Neural progenitor cell (in vitro differentiated cells): ENCODE data around the gene FAM219A. TPM values are rescaled to one million over a fixed set of nuclear protein-coding genes. Genes with fewer than 3 reads are reported as not detected.

Experiments used
- DNase-seq: peaks from one replicate; pipeline ENCODE4 v3.0.0-alpha.2; 2016; ENCODE audit warnings: low spot score
- H2AFZ ChIP-seq: fragments of 200-600 bp; sonication (generic); replicated peaks from 2 replicates; pipeline ENCODE4 v1.6.1; 2016; ENCODE audit warnings: antibody characterized with exemption
- H3F3A ChIP-seq: fragments of 200-600 bp; sonication (generic); 2 replicates; pipeline ENCODE4 v1.6.1; 2016; ENCODE audit warnings: antibody characterized with exemption, low read depth
- H3K27ac ChIP-seq: fragments of 200-600 bp; sonication (generic); 2 replicates; pipeline ENCODE4 v1.5.1; 2016; ENCODE audit warnings: mild to moderate bottlenecking
- H3K27me3 ChIP-seq: fragments of 200-600 bp; sonication (generic); 2 replicates; pipeline ENCODE4 v1.6.1; 2016; ENCODE audit warnings: mild to moderate bottlenecking, moderate library complexity
- H3K36me3 ChIP-seq: fragments of 200-600 bp; sonication (generic); 2 replicates; pipeline ENCODE4 v1.5.1; 2016
- H3K4me1 ChIP-seq: fragments of 200-600 bp; sonication (generic); 2 replicates; pipeline ENCODE4 v1.6.1; 2016; ENCODE audit warnings: mixed run types
- H3K4me2 ChIP-seq: fragments of 200-600 bp; sonication (generic); 2 replicates; pipeline ENCODE4 v1.6.1; 2016
- H3K4me3 ChIP-seq: fragments of 200-600 bp; sonication (generic); 2 replicates; pipeline ENCODE4 v1.5.1; 2016
- H3K79me2 ChIP-seq: fragments of 200-600 bp; sonication (generic); 2 replicates; pipeline ENCODE4 v1.6.1; 2016; ENCODE audit warnings: low read depth
- H3K9ac ChIP-seq: fragments of 200-600 bp; sonication (generic); 2 replicates; pipeline ENCODE4 v1.6.1; 2016
- H3K9me3 ChIP-seq: fragments of 200-600 bp; sonication (generic); 2 replicates; pipeline ENCODE4 v1.5.1; 2016; ENCODE audit warnings: low read depth
- H4K20me1 ChIP-seq: fragments of 200-600 bp; sonication (generic); 2 replicates; pipeline ENCODE4 v1.6.1; 2016; ENCODE audit warnings: low read depth
- H3K27ac Mint-ChIP-seq: 3 replicates; pipeline ENCODE4 v1.8.0; 2021; ENCODE audit warnings: mixed read lengths
- H3K27me3 Mint-ChIP-seq: 2 replicates; pipeline ENCODE4 v1.8.0; 2022; ENCODE audit warnings: low read depth, mild to moderate bottlenecking, inconsistent platforms, moderate library complexity, mixed read lengths; ENCODE audit not compliant: insufficient read depth
- H3K36me3 Mint-ChIP-seq: 3 replicates; pipeline ENCODE4 v1.8.0; 2021; ENCODE audit warnings: mixed read lengths
- H3K4me1 Mint-ChIP-seq: 3 replicates; pipeline ENCODE4 v1.8.0; 2021; ENCODE audit warnings: mixed read lengths
- H3K4me3 Mint-ChIP-seq: 3 replicates; pipeline ENCODE4 v1.8.0; 2021; ENCODE audit warnings: mild to moderate bottlenecking, moderate library complexity, mixed read lengths
- H3K9me3 Mint-ChIP-seq: 3 replicates; pipeline ENCODE4 v1.8.0; 2020; ENCODE audit warnings: mixed read lengths
- CTCF ChIP-seq: fragments of 200-600 bp; sonication (generic); IDR thresholded peaks from 2 replicates; pipeline ENCODE4 v1.5.1; 2017; ENCODE audit warnings: antibody characterized with exemption, mild to moderate bottlenecking
- EZH2 ChIP-seq: fragments of 200-600 bp; sonication (generic); IDR thresholded peaks from 2 replicates; pipeline ENCODE4 v1.6.1; 2017; ENCODE audit warnings: antibody characterized with exemption, mild to moderate bottlenecking, moderate library complexity
- EZH2phosphoT487 ChIP-seq: fragments of 200-600 bp; sonication (generic); IDR thresholded peaks from 2 replicates; pipeline ENCODE4 v1.6.1; 2017; ENCODE audit warnings: antibody characterized with exemption
- total RNA-seq: library from RNA; depleted of rRNA; stranded (reverse); fragments of >200 nt; gene quantifications from 2 replicates; pipeline ENCODE4 v1.2.3, GENCODE V29; 2015; ENCODE audit warnings: low replicate concordance

Gene FAM219A
- total RNA-seq, 1 donor from 2014 or later: 4.2 TPM

DNA sequence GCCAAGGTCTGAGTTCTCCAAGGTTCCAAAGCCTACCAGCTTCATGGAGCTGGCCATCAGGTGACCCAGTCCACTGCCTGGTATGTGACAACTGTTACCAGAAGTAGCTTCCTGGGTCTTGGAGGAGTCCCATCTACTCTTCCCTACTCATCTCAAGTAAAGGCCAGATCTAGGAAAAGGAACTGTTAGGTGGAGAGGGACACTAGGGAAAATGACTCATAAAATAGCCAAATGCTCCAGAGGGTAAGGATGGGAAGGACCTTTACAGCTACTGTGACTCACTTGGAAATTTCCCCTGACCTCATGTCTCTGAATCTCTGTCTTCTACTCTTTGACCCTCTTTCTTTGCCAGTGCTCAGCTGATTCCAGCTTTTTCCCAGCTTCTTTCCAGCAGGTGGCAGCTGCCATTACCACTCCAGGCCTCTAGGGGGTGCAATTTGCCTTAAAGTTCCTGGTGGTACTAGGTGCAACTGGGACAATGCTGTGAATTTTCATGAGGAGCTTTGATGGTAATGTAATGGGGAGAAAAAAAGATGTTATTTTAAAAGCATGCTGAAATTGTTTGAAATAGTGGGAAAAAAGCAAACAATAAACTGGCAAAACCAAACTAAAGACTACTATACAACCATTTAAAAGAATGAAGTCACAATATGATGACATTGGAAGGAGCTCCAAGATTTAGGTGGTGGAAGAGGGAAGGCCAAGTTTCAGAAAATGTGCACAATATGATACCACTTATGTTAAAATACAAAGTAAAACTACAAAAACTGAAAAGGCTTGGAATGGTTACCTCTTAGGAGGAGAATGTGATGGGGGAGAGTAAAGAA lies 54.6 kb downstream of the FAM219A start:
- Mint-ChIP-seq H3K27me3 (no peaks in the 10 kb centered on the region), H3K36me3 (peaks cover 5% of the 10 kb centered on the region), H3K27ac (no peak overlapping the region), H3K4me1 (no peaks in the 10 kb centered on the region), H3K9me3 (no peaks in the 10 kb centered on the region), H3K4me3 (no peak overlapping the region)
- Histone ChIP-seq H3K4me3 (no peak overlapping the region), H3K9ac (no peak overlapping the region), H3F3A (no peaks in the 10 kb centered on the region), H3K9me3 (no peaks in the 10 kb centered on the region), H2AFZ (no peak overlapping the region), H3K79me2 (no peaks in the 10 kb centered on the region), H3K27ac (no peak overlapping the region), H3K36me3 (no peaks in the 10 kb centered on the region), H3K4me1 (no peaks in the 10 kb centered on the region), H4K20me1 (peaks cover 3% of the 10 kb centered on the region), H3K4me2 (no peak overlapping the region), H3K27me3 (no peaks in the 10 kb centered on the region)
- DNase-seq: peak; percentile 81
- TF ChIP-seq CTCF: peak; percentile 100
- no peak for TF ChIP-seq EZH2phosphoT487

GRCh38 chr9:34400686-34401602 lies 57.4 kb downstream of the FAM219A start:
- Histone ChIP-seq H3K9me3 (no peaks in the 10 kb centered on the region), H2AFZ (no peak overlapping the region), H3K79me2 (no peaks in the 10 kb centered on the region), H3K36me3 (no peaks in the 10 kb centered on the region), H3K27me3 (no peaks in the 10 kb centered on the region), H3K27ac (no peak overlapping the region), H3K4me1 (no peaks in the 10 kb centered on the region), H3K4me2 (no peak overlapping the region), H4K20me1 (peaks cover 3% of the 10 kb centered on the region), H3K9ac (no peak overlapping the region), H3K4me3 (no peak overlapping the region), H3F3A (no peaks in the 10 kb centered on the region)
- no peaks in the 10 kb centered on the region for H3K9me3 Mint-ChIP-seq
- H3K36me3 Mint-ChIP-seq: peaks cover 5% of the 10 kb centered on the region
- H3K27ac Mint-ChIP-seq: no peak overlapping the region
- H3K4me1 Mint-ChIP-seq: no peaks in the 10 kb centered on the region
- no peak overlapping the region for H3K4me3 Mint-ChIP-seq
- no peak for TF ChIP-seq CTCF
- TF ChIP-seq EZH2: no peak
- TF ChIP-seq EZH2phosphoT487: no peak
- no peaks in the 10 kb centered on the region for H3K27me3 Mint-ChIP-seq
- no peak for DNase-seq

- Histone ChIP-seq H2AFZ (no peak overlapping the region), H4K20me1 (peaks cover 3% of the 10 kb centered on the region), H3K9ac (no peak overlapping the region)
Observed at GRCh38 chr9:34400275-34400674, 58.1 kb downstream of the FAM219A start.

More at GRCh38 chr9:34400275-34400674, 58.1 kb downstream of the FAM219A start:
- Mint-ChIP-seq H3K9me3 (no peaks in the 10 kb centered on the region), H3K36me3 (peaks cover 5% of the 10 kb centered on the region), H3K27me3 (no peaks in the 10 kb centered on the region), H3K4me3 (no peak overlapping the region), H3K4me1 (no peaks in the 10 kb centered on the region), H3K27ac (no peak overlapping the region)
- Histone ChIP-seq H3K9me3 (no peaks in the 10 kb centered on the region), H3K4me3 (no peak overlapping the region), H3F3A (no peaks in the 10 kb centered on the region), H3K27ac (no peak overlapping the region), H3K27me3 (no peaks in the 10 kb centered on the region), H3K4me2 (no peak overlapping the region), H3K4me1 (no peaks in the 10 kb centered on the region), H3K36me3 (no peaks in the 10 kb centered on the region), H3K79me2 (no peaks in the 10 kb centered on the region)
- no peak for TF ChIP-seq EZH2phosphoT487
- TF ChIP-seq CTCF: peak; percentile 55
- DNase-seq: peak; percentile 58
